Epithelial cell of prostate (primary cell): Measurements from ENCODE around the gene PHLDB1.
"Not testable (repeated sequence)": the region's sequence is repeated elsewhere in the genome, so short reads cannot be mapped to it uniquely, and the experiment has no call there.

Source experiments
- DNase-seq: peaks from one replicate; pipeline ENCODE4 v3.0.0-alpha.2; 2011; ENCODE audit warnings: low read depth, low spot score
- H3K27ac ChIP-seq: fragments of 450-650 bp; 2 replicates; pipeline ENCODE4 v1.5.1; 2017; ENCODE audit warnings: mild to moderate bottlenecking

Gene PHLDB1

DNA sequence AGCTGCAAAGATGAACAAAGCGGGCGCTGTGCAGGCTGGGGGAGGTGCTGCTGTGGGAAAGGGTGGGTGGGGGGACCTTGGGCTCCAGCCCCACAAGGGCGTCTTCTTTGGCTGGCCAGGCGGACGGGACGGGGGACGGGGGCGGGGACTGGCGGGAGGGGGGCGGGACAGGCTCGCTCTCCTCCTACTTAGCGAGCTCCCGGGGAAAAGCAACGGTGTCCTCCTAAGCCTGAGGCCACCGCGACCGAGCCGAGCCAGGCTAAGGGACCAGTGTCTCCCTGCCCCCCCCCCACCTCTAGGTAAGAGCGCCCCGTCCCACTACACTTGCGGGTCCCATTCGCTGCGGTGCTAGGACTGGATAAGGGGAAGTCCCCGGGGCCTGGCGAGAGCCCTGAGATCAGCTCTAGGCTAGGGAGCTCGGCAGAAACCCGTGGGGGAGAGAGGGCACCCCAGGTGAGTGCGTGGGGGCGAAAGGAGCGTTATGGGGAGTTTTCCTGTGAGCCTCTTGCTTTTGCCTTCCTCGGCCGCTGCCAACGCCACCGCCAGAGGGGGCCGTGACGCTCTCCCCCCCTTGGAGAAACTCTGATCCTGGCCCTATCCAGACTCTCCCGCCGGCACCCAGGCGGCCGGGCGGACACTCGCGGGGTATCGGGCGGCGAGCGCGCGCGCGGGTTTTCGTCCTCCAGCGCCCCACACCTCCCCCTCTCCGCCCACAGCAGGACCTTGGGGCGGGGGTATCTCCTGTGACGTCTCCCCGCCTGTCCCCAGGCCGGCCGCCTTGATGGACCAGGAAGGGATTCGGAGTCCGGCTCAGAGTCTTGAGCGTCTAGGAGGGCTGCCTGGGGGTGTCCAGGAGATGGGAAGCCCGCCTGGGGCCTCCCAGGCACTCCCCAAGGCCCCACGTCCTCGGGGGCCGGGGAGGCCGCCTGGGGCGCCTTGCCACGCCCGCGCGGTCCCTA lies at the start of gene PHLDB1:
Gene PHLDB1, plus strand, starts transcription at position 215 of the 959 bp plus-strand sequence. CDS start 6,222 bp downstream, outside the sequence.
- no peak within 1 kb of the TSS for H3K27ac ChIP-seq
- no peak for DNase-seq

DNA sequence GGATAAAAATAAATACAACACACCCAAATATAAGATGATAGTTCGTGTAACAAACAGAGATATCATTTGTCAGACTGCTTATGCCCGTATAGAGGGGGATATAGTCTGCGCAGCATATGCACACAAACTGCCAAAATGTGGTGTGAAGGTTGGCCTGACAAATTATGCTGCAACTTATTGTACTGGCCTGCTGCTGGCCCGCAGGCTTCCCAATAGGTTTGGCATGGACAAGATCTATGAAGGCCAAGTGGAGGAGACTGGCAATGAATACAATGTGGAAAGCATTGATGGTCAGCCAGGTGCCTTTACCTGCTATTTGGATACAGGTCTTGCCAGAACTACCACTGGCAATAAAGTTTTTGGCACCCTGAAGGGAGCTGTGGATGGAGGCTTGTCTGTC lies 46.6 kb upstream of the PHLDB1 start:
- no peak overlapping the region for H3K27ac ChIP-seq
- no peak for DNase-seq

DNA sequence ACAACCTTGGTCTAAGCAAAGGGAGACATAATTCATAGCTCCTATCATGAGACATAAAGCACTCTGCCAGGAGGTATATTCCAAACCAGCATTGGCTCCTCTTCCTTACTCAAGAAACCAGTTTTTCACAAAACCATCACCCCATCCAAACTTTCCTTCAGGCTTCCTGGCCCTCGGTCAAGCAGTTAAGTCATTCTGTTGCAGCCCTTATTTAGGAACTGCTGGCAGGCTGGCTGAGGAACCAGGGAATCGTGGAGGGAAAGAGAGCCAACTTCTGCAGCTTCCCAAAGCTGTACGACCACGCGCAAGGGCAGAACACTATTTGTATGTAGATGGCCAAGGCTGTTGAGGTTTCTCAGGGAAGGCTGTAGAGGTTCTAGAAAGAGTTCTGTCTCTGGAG lies 42.4 kb upstream of the PHLDB1 start:
- no peak overlapping the region for H3K27ac ChIP-seq
- no peak for DNase-seq

DNA sequence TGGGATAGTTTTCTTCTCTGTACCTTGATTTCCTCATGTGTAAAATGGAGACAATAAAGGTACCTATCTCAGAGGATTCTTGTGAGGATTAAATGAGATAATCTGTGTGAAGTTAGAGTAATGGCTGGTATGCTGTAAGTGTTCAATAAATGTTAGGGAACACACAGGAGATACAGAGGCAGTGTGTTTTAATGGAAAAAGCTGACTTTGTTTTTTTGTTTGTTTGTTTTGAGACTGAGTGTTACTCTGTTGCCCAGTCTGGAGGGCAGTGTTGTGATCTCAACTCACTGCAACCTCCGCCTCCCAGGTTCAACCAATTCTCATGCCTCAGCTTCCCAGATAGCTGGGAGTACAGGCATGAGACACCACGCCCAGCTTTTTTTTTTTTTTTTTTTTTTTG lies 37.7 kb upstream of the PHLDB1 start:
- DNase-seq = no peak

DNA sequence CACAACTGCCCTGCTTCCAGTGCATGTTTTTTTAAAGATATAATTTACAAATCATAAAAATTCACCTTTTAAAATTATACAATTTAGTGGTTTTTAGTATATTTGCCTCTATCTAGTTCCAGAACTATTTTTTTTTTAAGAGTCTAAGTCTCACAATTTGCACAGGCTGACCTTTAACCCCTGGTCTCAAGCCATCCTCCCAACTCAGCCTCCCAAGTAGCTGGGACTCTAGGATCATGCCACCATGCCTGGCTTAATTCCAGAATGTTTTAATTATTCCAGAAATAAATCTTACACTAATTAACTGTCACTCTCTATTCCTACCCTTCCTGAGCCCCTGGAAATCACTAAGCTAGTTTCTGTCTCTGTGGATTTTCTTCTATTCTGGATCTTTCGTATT lies 36.6 kb upstream of the PHLDB1 start:
- no peak overlapping the region for H3K27ac ChIP-seq
- no peak for DNase-seq

More for the DNA sequence above, 37.7 kb upstream of the PHLDB1 start:
- no peak overlapping the region for H3K27ac ChIP-seq

DNA sequence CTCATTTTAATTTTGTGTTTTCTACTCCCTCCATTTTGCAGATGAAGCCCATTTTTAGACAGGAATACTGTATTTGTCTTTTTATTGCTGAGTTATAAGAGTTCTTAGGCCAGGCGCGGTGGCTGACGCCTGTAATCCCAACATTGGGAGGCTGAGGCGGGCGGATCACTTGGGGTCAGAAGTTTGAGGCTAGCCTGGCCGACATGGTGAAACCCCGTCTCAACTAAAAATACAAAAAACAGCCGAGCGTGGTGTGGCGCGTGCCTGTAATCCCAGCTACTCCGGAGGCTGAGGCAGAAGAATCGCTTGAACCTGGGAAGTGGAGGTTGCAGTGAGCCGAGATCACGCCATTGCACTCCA lies 35.7 kb upstream of the PHLDB1 start:
- DNase-seq = not testable (repeated sequence)
- H3K27ac ChIP-seq = peak overlapping the region; percentile 82

DNA sequence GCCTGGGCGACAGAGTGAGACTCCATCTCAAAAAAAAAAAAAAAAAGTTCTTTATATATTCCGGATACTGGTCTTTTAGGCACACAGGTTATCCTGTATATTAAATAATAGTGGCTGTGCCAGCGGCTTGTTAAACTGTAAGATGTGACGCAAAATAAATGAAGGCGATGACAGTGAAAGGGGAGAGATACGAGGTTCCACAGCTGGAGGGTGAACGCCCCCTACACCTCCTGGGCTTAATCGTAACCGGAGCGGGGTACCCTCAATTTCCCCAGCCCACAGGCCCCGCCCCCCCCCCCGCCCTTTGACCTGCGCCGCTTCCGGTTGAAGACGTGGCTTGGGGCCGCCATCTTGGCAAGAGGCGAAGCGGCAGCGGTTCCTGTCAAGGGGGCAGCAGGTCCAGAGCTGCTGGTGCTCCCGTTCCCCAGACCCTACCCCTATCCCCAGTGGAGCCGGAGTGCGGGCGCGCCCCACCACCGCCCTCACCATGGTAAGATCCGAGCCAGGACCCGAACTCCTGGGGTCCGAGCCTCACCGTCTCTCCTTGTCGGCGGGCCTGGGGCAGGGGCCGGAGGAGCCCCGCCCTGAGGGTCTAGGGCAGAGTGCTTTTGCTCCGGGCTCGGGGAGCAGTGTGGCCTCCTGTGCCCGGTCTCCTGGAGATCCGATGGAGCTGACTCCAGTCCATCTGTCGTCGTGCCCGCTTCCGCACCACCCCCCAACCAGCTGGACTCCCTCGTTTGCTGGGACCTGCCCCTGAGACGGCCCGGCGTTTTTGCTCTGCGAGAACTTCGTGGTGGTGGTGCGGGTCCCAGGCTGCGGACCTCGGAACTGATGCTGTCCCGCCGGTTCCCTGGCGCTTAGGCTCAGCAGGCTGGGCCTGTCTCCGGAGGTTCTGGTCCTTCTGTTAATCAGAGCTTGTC lies 35.1 kb upstream of the PHLDB1 start, which contains the start of gene ARCN1:
Gene ARCN1, plus strand, starts transcription at position 349 of the 920 bp plus-strand sequence. Its CDS starts 139 bp downstream, at position 488.
- no peak for DNase-seq
- H3K27ac ChIP-seq = peak within 1 kb of the TSS; percentile 82

DNA sequence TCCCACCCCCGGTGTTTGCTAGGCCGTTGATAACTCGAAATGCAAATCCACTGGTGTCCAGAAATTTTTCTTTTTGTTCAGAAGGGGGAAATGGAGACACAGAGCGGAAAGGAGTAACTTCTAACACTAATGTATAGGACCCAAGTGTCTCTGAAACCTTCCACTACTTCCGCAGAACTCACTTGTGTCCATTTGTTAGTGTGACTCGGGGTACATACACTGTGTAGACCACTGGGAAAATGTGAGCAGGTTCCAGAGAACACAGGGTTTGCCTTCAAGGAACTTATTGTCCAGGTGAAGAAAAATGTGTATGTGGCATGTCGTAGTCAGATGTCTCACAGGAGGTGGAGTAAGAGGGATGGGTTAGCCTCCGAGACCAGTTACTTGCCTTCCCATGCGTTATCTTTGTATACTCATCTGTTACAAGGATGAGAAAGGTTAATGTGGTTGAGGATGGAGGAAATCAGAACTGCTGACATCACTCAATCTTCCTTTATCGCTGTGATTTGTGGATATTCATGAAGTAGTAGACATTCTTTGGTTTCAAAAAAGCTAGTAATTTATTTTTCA lies 34.3 kb upstream of the PHLDB1 start:
- no peak for DNase-seq
- peak overlapping the region; percentile 82 for H3K27ac ChIP-seq

DNA sequence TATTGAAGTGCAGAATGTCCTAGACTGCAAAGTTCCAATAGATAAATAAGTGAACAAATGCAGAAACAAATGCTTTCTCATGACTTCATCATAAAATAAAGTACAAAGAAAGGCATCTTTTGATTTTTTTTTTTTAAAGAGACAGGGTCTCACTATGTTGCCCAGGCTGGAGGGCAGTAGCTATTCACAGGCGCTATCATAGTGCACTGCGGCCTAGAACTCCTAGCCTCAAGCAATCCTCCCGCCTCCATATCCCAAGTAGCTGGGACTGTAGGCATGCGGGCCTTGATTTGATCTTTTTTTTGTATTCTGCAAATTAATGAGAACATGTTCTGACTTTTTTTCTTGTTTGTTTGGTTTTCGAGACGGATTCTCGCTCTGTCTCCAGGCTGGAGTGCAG lies 32.8 kb upstream of the PHLDB1 start:
- H3K27ac ChIP-seq = no peak overlapping the region
- DNase-seq = no peak

DNA sequence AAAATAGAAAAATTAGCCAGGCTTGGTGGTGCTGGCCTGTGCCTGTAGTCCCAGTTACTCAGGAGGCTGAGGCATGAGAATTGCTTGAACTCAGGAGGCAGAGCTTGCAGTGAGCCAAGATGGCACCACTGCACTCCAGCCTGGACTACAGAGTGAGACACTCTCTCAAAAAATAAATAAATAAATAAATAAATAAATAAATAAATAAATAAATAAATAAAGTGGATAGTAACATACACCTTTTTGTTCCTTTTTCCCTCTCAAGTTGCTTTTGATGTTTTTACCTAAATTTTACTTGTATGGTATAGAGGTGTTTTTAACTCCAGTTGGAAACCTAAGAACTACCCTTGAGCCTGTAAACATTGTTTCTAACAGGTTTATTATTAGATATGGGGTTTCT lies 29.4 kb upstream of the PHLDB1 start:
- not testable (repeated sequence) for H3K27ac ChIP-seq, DNase-seq

DNA sequence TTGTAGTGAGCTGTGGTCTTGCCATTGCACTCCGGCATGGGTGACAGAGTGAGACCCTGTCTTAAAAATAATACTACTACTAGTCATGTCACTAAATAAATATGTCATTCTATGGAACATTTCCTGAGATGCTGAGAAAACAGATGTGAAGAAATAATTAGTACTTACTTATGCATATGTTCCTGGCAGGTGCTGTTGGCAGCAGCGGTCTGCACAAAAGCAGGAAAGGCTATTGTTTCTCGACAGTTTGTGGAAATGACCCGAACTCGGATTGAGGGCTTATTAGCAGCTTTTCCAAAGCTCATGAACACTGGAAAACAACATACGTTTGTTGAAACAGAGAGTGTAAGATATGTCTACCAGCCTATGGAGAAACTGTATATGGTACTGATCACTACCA lies 26.4 kb upstream of the PHLDB1 start:
- no peak overlapping the region for H3K27ac ChIP-seq
- no peak for DNase-seq

DNA sequence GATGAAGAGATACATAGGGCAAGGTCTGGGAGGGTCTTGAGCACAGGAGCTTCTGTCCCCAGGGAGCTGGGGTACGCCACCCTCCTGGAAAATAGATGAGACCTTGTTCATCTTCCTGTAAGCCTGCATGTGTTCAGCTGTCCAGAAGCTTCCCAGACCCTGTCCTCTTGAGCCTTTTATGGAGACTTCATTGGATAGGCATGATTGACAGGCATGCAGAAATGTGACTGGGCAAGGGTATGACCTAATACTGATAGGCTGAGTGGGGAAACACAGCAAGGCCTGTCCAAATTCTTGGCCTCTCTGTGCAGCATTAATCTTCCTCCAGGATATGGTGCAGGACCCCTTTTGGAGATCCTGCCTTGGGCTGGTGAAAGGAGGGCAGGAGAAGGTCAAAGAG lies 19.5 kb upstream of the PHLDB1 start:
- DNase-seq = no peak
- H3K27ac ChIP-seq = no peak overlapping the region

DNA sequence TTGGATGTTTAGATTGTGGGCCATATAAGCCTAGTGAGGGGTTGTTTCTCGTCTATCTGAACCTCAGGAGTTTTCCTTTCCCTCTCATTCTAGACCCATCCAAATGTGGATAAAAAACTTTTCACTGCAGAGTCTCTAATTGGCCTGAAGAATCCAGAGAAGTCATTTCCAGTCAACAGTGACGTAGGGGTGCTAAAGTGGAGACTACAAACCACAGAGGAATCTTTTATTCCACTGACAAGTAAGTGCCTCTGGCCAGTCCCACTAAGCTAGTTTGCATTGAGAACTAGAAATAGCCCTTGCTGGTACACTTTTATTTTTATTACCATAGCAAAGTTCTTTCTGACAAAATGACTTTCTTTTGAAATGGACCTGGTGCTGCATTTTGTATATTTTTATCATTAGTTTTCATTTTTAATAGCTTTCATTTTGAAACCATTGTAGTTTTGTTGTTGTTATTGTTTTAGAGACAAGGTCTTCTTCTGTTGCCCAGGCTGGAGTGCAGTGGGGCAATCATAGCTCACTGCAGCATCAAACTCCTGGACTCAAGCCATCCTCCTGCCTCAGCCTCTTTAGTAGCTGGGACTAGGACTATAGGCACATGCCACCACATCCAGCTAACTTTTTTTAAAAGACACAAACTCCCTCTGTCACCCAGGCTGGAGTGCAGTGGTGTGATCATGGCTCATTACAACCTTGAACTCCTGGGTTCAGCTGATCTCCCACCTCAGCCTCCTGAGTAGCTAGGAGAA lies 14.6 kb upstream of the PHLDB1 start:
- H3K27ac ChIP-seq = no peak overlapping the region
- no peak for DNase-seq

DNA sequence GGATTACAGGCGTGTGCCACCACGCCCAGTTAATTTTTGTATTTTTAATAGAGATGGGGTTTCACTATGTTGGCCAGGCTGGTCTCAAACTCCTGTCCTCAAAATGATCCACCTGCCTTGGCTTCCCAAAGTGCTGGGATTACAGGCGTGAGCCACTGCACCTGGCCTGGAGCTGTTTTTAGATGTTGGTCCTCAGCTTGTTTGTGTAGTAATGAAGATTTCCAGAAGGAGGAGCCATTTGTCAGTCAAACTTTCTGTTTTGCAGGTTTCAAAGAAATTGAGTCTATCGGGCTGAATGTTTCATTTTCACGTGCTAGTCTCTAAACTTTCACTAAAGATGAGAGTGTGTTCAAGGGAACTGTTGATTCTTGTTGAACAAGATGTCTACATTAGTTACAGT lies 12.4 kb upstream of the PHLDB1 start:
- not testable (repeated sequence) for H3K27ac ChIP-seq, DNase-seq

DNA sequence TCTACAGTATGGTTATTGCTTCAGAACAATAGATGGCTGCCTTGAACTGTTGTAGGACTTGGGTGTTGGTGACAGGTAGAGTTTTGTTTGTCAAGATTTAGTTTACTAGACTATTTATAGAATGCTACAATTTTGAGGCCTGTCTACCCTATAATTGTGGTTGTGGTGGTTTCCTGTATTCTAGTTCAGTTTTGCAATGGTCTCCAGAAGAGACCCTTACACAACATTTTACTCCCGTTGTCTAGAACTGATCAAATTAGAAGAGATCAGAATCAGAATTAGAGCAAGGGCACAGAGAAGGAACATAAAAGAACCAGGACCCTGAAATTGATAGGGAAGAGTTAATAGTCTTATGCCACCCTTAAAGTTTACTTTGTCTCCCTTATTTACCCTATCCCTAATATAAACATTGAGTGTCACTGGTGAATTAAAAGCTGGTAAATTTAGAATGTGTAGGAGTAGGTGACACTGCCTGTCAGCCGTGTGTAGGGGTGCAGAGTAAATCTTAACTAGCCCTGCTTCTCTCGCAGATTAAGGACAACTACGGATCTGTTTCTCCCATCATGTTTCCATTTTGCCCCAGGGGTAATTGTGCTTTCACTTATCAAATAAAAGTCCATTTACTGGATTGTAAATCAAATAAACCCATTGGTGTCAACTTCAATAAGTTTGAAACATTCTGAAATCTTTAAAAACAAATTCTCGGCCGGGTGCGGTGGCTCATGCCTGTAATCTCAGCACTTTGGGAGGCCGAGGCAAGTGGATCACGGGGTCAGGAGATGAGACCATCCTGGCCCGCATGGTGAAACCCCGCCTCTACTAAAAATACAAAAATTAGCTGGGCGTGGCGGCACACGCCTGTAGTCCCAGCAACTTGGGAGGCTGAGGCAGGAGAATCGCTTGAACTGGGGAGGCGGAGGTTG lies 10.9 kb upstream of the PHLDB1 start:
- DNase-seq = no peak
- no peak overlapping the region for H3K27ac ChIP-seq

DNA sequence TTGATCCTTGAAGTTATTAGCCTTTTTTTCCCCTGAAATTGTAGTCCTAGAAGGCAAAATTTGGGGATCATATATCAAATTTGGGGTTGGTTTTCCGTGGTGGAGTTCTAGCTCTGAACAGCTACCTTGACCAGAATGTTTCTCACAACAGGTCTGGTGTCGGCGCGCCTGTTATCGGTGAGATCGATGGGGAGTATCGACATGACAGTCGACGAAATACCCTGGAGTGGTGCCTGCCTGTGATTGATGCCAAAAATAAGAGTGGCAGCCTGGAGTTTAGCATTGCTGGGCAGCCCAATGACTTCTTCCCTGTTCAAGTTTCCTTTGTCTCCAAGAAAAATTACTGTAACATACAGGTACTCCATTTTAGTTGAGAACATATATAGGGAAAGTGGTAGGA lies 9.9 kb upstream of the PHLDB1 start:
- H3K27ac ChIP-seq = no peak overlapping the region
- no peak for DNase-seq

DNA sequence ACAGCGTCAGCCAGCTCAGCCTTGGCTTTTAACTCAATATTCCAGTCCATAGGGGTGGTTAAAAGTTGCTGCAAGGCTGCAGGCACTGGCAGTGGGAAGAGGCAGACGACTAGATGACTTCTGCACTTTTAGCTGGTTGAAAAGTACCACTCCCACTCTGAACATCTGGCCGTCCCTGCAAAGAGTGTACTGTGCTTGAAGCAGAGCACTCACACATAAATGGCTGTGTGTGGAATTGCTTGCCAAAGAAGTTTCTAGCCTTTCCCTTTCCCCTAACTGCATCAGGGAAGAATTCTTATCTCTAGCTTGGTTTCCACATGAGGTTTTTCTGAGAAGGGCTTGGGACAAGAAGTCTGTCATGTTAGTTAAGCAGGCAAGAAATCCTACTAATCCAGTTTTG lies 5.1 kb upstream of the PHLDB1 start:
- no peak overlapping the region for H3K27ac ChIP-seq
- DNase-seq = no peak

DNA sequence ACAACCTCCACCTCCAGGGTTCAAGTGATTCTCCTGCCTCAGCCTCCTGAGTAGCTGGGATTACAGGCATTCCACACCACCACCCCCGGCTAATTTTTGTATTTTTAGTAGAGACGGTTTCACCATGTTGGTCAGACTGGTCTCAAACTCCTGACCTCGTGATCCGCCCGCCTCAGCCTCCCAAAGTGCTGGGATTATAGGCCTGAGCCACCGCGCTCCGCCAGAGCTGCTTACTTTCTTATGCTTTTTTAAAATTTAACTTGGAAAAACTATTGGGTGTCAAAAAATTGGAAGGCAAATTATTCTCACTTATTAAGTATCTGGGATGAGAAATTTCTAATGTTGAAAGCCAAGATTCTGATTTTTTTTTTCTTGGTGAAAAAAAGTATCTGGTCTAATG lies 3.7 kb upstream of the PHLDB1 start:
- H3K27ac ChIP-seq, DNase-seq: not testable (repeated sequence)

DNA sequence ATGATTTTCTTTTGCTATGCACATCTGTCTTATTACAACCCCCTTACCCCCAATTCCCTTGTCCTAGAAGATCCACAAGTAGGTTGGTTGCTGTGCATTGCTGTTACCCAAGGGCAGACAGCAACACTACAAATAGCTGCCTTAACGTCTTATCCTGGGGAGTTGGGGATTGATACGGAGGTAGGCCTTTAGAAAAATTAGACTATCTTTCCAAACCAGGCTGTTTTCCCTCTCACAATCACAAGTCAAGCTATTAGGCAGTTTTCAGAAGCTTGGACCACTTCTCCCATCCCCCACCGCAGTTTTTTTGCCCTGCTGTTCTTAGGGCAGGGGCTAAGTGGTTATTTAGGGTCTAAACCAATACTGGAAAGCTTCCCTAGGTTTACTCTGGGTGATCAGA lies 2.8 kb upstream of the PHLDB1 start:
- DNase-seq = no peak
- no peak overlapping the region for H3K27ac ChIP-seq
